Islet precursor cell (in vitro differentiated cells): Measurements from ENCODE around the gene AGAP3.

Experiments
- DNase-seq: peaks from one replicate; pipeline ENCODE4 v3.0.0-alpha.2; 2018

AGAP3 gene

GRCh38 chr7:151110941-151111645 is 24.8 kb downstream of the AGAP3 start:
- DNase-seq: peak; percentile 88

- DNase-seq: peak; percentile 98
These were observed 27.3 kb downstream of the AGAP3 start for GRCh38 chr7:151113344-151114150.

GRCh38 chr7:151114151-151115090 is 28.1 kb downstream of the AGAP3 start:
- no peak for DNase-seq

GRCh38 chr7:151115121-151115835 is 29.0 kb downstream of the AGAP3 start:
- DNase-seq: peak; percentile 71

GRCh38 chr7:151115836-151116418 is 29.7 kb downstream of the AGAP3 start:
- peak; percentile 89 for DNase-seq

GRCh38 chr7:151116603-151117440 is 30.5 kb downstream of the AGAP3 start:
- no peak for DNase-seq

GRCh38 chr7:151117565-151117964 is 31.3 kb downstream of the AGAP3 start:
- no peak for DNase-seq

- no peak for DNase-seq
These were observed 32.1 kb downstream of the AGAP3 start for GRCh38 chr7:151118108-151119054.

GRCh38 chr7:151119055-151119415 is 32.8 kb downstream of the AGAP3 start:
- DNase-seq: no peak

GRCh38 chr7:151119902-151120301 is 33.6 kb downstream of the AGAP3 start:
- no peak for DNase-seq

- DNase-seq: no peak
These were observed 34.6 kb downstream of the AGAP3 start for GRCh38 chr7:151120896-151121295.

GRCh38 chr7:151121380-151122170 is 35.3 kb downstream of the AGAP3 start:
- no peak for DNase-seq

GRCh38 chr7:151122276-151122675 is 36.0 kb downstream of the AGAP3 start:
- DNase-seq: no peak

- DNase-seq: no peak
These were observed 36.5 kb downstream of the AGAP3 start for GRCh38 chr7:151122796-151123157.

GRCh38 chr7:151123158-151123821 is 37.0 kb downstream of the AGAP3 start:
- no peak for DNase-seq

- peak; percentile 96 for DNase-seq
These were observed 37.7 kb downstream of the AGAP3 start for GRCh38 chr7:151123822-151124464.

GRCh38 chr7:151124481-151124880 is 38.2 kb downstream of the AGAP3 start:
- no peak for DNase-seq

GRCh38 chr7:151124899-151125399 is 38.7 kb downstream of the AGAP3 start:
- no peak for DNase-seq
